PC-3 (cell line): ENCODE data around the gene GNAT2.

Experiments
- EZH2 ChIP-seq: fragments of 300-600 bp; sonication (generic); IDR thresholded peaks from one replicate; pipeline ENCODE4 v1.6.1; 2017; ENCODE audit warnings: antibody characterized with exemption, mild to moderate bottlenecking, low read length; ENCODE audit not compliant: unreplicated experiment
- EZH2phosphoT487 ChIP-seq: fragments of 300-600 bp; sonication (generic); IDR thresholded peaks from 2 replicates; pipeline ENCODE4 v1.6.1; 2018; ENCODE audit warnings: mild to moderate bottlenecking, antibody characterized with exemption, low read length, borderline replicate concordance
- TF ChIP-seq, protein P1 (sequence below): fragments of 300-600 bp; sonication (generic); conservative IDR thresholded peaks from 2 replicates; pipeline ENCODE4 v1.5.1; 2017; ENCODE audit warnings: antibody characterized with exemption, low read depth, mild to moderate bottlenecking, low read length

- TF ChIP-seq, protein P1, sequence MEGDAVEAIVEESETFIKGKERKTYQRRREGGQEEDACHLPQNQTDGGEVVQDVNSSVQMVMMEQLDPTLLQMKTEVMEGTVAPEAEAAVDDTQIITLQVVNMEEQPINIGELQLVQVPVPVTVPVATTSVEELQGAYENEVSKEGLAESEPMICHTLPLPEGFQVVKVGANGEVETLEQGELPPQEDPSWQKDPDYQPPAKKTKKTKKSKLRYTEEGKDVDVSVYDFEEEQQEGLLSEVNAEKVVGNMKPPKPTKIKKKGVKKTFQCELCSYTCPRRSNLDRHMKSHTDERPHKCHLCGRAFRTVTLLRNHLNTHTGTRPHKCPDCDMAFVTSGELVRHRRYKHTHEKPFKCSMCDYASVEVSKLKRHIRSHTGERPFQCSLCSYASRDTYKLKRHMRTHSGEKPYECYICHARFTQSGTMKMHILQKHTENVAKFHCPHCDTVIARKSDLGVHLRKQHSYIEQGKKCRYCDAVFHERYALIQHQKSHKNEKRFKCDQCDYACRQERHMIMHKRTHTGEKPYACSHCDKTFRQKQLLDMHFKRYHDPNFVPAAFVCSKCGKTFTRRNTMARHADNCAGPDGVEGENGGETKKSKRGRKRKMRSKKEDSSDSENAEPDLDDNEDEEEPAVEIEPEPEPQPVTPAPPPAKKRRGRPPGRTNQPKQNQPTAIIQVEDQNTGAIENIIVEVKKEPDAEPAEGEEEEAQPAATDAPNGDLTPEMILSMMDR: no peak
- TF ChIP-seq EZH2 (no peak), EZH2phosphoT487 (no peak)
Measured at GRCh38 chr1:109628540-109629321, 9.3 kb upstream of the GNAT2 start.
